Pancreas (tissue), 10 donors: ENCODE data around the gene UBE2F. TPM values are rescaled to one million over a fixed set of nuclear protein-coding genes. Genes with fewer than 3 reads are reported as not detected.

Source experiments
- ATAC-seq, 4 donors: fragments of 200-7000 bp; cut with Tn5 transposase; one replicate each; pipeline versions ENCODE4 v1.8.0 to v1.9.1; 2020; ENCODE audit warnings: mild to moderate bottlenecking in 4 of 4, moderate library complexity in 4 of 4
- DNase-seq, 6 donors: peaks; one replicate each; pipeline ENCODE4 v3.0.0-alpha.2; 2020
- FAIRE-seq: peaks from 2 replicates; lab custom pipeline; 2012; peaks lifted over from hg19 to GRCh38; lab: Jason Lieb, UNC
- H3K27ac ChIP-seq, 4 donors: fragments of 200-600 bp; sonication (generic); 1 replicate in 3 of 4; 2 replicates in 1 of 4; pipeline versions ENCODE4 v1.5.0 to v1.8.0; 2020
- H3K27me3 ChIP-seq, 4 donors: fragments of 200-600 bp; one replicate each; pipeline ENCODE4 v1.8.0; 2021
- H3K36me3 ChIP-seq, 3 donors: fragments of 200-600 bp; sonication (generic) in 1 of 3; one replicate each; pipeline versions ENCODE4 v1.5.0 to v1.8.0; 2020 to 2021
- H3K4me1 ChIP-seq, 3 donors: fragments of 200-600 bp; one replicate each; pipeline ENCODE4 v1.8.0; 2021
- H3K4me3 ChIP-seq, 4 donors: fragments of 200-600 bp; sonication (generic) in 2 of 4; one replicate each; pipeline versions ENCODE4 v1.5.0 to v1.8.0; 2020 to 2021
- H3K9me3 ChIP-seq, 4 donors: fragments of 200-600 bp; one replicate each; pipeline ENCODE4 v1.8.0; 2021
- CTCF ChIP-seq, 4 donors: fragments of 200-600 bp; sonication (generic) in 3 of 4; IDR thresholded peaks; one replicate each; pipeline versions ENCODE4 v1.5.0 to v1.8.0; 2021; ENCODE audit warnings: antibody characterized with exemption in 4 of 4
- WGBS, 2 donors: extraction: QIAGEN DNeasy Blood & Tissue Kit; methylation state at CpG; one replicate each; pipeline ENCODE4 v1.1.7; 2013; 5-methylcytosine and 5-hydroxymethylcytosine counted together
- intact Hi-C, 3 donors: fragments of 100-400 bp; cut with DNase I; formaldehyde crosslinking; loops; one replicate each; pipeline versions ENCODE4 v1.11.1 to v1.14.2; 2022
- polyA plus RNA-seq, 2 donors: library from polyadenylated mRNA; stranded (reverse); fragments of 200-250 nt; gene quantifications; one replicate each; pipeline ENCODE4 v1.2.3, GENCODE V29; 2013
- total RNA-seq, 6 donors: library from RNA; stranded (reverse); fragmentation: NEBNext Ultra II Directional in 4 of 6; extraction: Animal tissue kit (Norgen Biotek cat#: 25700) in 4 of 6; gene quantifications; one replicate each; pipeline versions ENCODE4 v1.2.1 to v1.2.4, GENCODE V29; 2021 to 2023
- donor health status: healthy with polysubstance abuse.
- donor health status: DM: no; HTN: no; CAD: no; lungs with moderate emphysema.
- donor health status: DM: no; HTN: no; CAD: no.
- donor health status: control.
- donor health status: control.
- donor health status: Bipolar disorder and iron deficiency.
- donor health status: DM: yes; HTN: yes; CAD: no.
- donor health status: DM: no; HTN: no; CAD: no.
- donor health status: DM: no; HTN: no; CAD: no.
- donor health status: DM: yes; HTN: yes; CAD: no.

Gene UBE2F
- 10 to 100 TPM; 39.3 to 51.7 (median 43.0) TPM for total RNA-seq
- 10 to 100 TPM; 32.4 to 32.5 TPM for polyA plus RNA-seq

- peak; percentile 97 to 99 (median 98) for DNase-seq
Measured at GRCh38 chr2:237966565-237967462, at the start of gene UBE2F. Gene UBE2F, plus strand, starts transcription at chr2:237967014. Its CDS starts 6,094 bp downstream, at chr2:237973108.

GRCh38 chr2:237917696-237918374, 49.0 kb upstream of the UBE2F start:
- DNase-seq (no peak), FAIRE-seq (no peak)

More at GRCh38 chr2:237966565-237967462, at the start of gene UBE2F:
- no peaks in the 10 kb centered on the region for H3K36me3 ChIP-seq
- no peak for TF ChIP-seq CTCF (IDR thresholded peaks at IDR 0.05)
- intact Hi-C loops = no loop called here
- peak within 1 kb of the TSS; percentile 66 to 82 (median 76) for H3K4me3 ChIP-seq
- H3K4me1 ChIP-seq = peaks cover 9 to 22% (median 13%) of the 10 kb centered on the region in 3 donors
- H3K9me3 ChIP-seq = no peaks in the 10 kb centered on the region
- FAIRE-seq (peak; percentile 73), ATAC-seq (peak; percentile 91 to 96 (median 95))
- no peaks in the 10 kb centered on the region for H3K27me3 ChIP-seq
- H3K27ac ChIP-seq = peak within 1 kb of the TSS; percentile 60 to 76 (median 70)
- 0% methylated on average over 94 to 123 of the region's 123 CpGs for WGBS, 2 donors

GRCh38 chr2:237919593-237919992, 47.2 kb upstream of the UBE2F start:
- Histone ChIP-seq H3K27ac (no peak overlapping the region), H3K9me3 (no peaks in the 10 kb centered on the region), H3K27me3 (no peaks in the 10 kb centered on the region), H3K36me3 (no peaks in the 10 kb centered on the region), H3K4me1 (peaks cover 0 to 4% (median 0%) of the 10 kb centered on the region in 3 donors), H3K4me3 (no peak overlapping the region)
- DNase-seq (peak in 2 of 6 donors; percentile 40 to 41), ATAC-seq (no peak), FAIRE-seq (no peak)
- TF ChIP-seq CTCF (IDR thresholded peaks at IDR 0.05) = no peak
- intact Hi-C loops = no loop called here
- WGBS, 2 donors = 77 to 85% methylated on average over 6 of the region's 6 CpGs

More at GRCh38 chr2:237917696-237918374, 49.0 kb upstream of the UBE2F start:
- WGBS, 2 donors = 89 to 94% methylated on average over 5 of the region's 5 CpGs
- intact Hi-C loops = no loop called here
- Histone ChIP-seq H3K27me3 (no peaks in the 10 kb centered on the region), H3K36me3 (no peaks in the 10 kb centered on the region), H3K27ac (no peak overlapping the region), H3K4me3 (no peak overlapping the region), H3K4me1 (peaks cover 0 to 4% (median 0%) of the 10 kb centered on the region in 3 donors), H3K9me3 (no peaks in the 10 kb centered on the region)
- TF ChIP-seq CTCF (IDR thresholded peaks at IDR 0.05) = no peak
- ATAC-seq = no peak

GRCh38 chr2:237920673-237921072, 46.1 kb upstream of the UBE2F start:
- Histone ChIP-seq H3K9me3 (no peaks in the 10 kb centered on the region), H3K4me1 (peaks cover 0 to 4% (median 0%) of the 10 kb centered on the region in 3 donors), H3K4me3 (no peak overlapping the region), H3K27ac (no peak overlapping the region), H3K36me3 (no peaks in the 10 kb centered on the region), H3K27me3 (no peaks in the 10 kb centered on the region)
- intact Hi-C loops = no loop called here
- peak in 1 of 6 donors; percentile 53 for DNase-seq
- TF ChIP-seq CTCF (IDR thresholded peaks at IDR 0.05) = no peak
- WGBS, 2 donors = 91% methylated on average over 14 of the region's 14 CpGs
- FAIRE-seq = no peak
- no peak for ATAC-seq
